NT2/D1 (cell line): ENCODE results near the gene MYO1F.
"Not testable (repeated sequence)": the region's sequence is repeated elsewhere in the genome, so short reads cannot be mapped to it uniquely, and the experiment has no call there.

ENCODE experiments used
- DNase-seq: peaks from one replicate; pipeline ENCODE4 v3.0.0-alpha.2; 2011; ENCODE audit warnings: low read depth, low spot score
- H3K27me3 ChIP-seq: 2 replicates; pipeline ENCODE4 v1.6.0; 2011; ENCODE audit warnings: mild to moderate bottlenecking; ENCODE audit not compliant: insufficient read length, insufficient read depth
- H3K36me3 ChIP-seq: 2 replicates; pipeline ENCODE4 v1.6.1; 2011; ENCODE audit warnings: mild to moderate bottlenecking, low read length, mixed read lengths; ENCODE audit not compliant: insufficient read depth, insufficient read length
- H3K4me1 ChIP-seq: 2 replicates; pipeline ENCODE4 v1.5.1; 2011; ENCODE audit not compliant: insufficient read depth, insufficient read length
- H3K4me3 ChIP-seq: 2 replicates; pipeline ENCODE4 v1.5.1; 2011; ENCODE audit warnings: low read depth; ENCODE audit not compliant: insufficient read length
- H3K9ac ChIP-seq: 2 replicates; pipeline ENCODE4 v1.6.0; 2011; ENCODE audit warnings: low read depth; ENCODE audit not compliant: insufficient read length
- H3K9me3 ChIP-seq: 2 replicates; pipeline ENCODE4 v1.5.1; 2011; ENCODE audit warnings: mild to moderate bottlenecking, low read length; ENCODE audit not compliant: insufficient read depth
- SUZ12 ChIP-seq: IDR thresholded peaks from 2 replicates; pipeline ENCODE4 v1.6.1; 2011; ENCODE audit not compliant: insufficient read length, insufficient read depth; ENCODE audit errors: extremely low read depth
- YY1 ChIP-seq: IDR thresholded peaks from 2 replicates; pipeline ENCODE4 v1.6.1; 2011; ENCODE audit not compliant: insufficient read length, insufficient read depth
- ZNF274 ChIP-seq: IDR thresholded peaks from 2 replicates; pipeline ENCODE4 v1.6.1; 2011; ENCODE audit warnings: mild to moderate bottlenecking, low read depth, low read length

The MYO1F gene

DNA sequence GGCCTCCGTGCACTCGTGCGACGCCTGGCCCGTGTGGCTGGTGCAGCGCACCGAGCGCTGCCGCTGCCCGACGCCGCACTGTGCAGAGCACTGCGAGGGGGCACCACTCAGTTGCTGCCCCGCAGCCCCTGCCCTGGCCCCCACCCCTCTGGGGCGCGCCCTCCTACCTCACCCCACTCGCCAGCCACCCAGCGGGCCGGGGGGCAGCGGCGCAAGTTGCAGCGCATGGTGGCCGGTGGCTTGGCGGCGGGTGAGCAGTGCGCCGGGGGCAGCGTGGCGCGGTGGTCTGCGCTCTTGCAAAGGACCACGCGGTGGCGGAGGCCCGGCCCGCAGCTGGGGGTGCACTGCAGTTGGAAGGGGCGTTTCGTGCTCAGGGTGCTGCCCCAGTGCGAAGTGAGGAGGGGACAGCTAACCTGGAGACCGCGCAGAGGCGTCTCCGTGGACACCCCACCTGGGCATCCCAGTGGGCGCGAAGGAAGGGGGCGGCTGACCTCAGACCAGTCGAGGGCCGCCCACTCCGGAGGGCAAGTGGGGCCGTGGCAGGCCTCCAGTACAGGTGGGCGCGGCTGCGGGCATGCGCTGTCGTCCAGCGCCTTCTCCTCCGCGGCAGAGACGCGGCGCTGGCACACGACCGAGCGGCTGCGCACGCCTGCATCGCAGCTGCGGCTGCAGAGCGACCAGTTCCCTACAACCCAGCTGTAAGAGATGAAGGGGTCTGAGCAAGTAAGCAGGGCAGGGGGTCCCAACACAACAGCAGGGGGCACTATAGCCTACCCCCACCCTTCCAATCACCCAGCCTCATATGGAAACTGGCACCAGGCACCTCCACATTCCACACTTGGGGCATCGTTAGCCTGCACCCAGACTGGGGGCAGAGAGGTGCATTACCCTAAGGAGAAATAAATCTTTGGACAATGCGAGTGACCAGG, 8.0 kb upstream of the MYO1F start:
- DNase-seq = no peak
- no peaks in the 10 kb centered on the region for H3K9me3 ChIP-seq
- no peak for TF ChIP-seq SUZ12
- no peak for TF ChIP-seq YY1
- no peak for TF ChIP-seq ZNF274
- H3K27me3 ChIP-seq = peaks cover 10% of the 10 kb centered on the region
- H3K36me3 ChIP-seq = peaks cover 10% of the 10 kb centered on the region
- H3K9ac ChIP-seq = no peak overlapping the region
- H3K4me3 ChIP-seq = no peak overlapping the region
- peaks cover 3% of the 10 kb centered on the region for H3K4me1 ChIP-seq

DNA sequence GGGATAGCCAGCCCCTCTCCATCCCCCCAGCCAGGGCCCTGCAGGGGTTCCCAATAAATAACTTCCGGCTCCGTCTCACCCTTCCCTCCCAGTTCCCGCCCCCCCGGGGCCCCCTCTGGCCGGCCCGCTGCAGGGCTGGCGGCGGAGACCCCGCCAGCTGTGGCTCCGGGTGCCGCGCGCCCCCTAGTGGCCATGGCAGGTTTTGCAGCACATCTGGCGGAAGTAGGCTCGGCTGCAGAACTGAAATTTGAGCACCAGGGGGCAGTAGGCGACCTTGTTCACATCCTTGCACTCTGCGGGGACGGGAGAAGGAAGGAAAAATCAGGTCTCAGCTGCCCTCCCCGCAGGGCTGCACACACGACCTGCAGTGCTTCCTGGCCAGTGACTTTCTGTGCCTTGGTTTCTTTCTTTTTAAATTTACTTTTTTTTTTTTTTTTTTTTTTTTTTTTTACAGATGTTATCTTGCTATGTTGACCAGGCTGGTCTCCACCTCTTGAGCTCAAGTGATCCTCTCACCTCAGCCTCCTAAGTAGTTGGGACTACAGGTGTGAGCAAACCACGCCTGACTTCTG, 3.6 kb upstream of the MYO1F start:
- peak overlapping the region; percentile 53 for H3K9ac ChIP-seq
- H3K27me3 ChIP-seq = peaks cover 13% of the 10 kb centered on the region
- peaks cover 8% of the 10 kb centered on the region for H3K4me1 ChIP-seq
- H3K4me3 ChIP-seq = no peak overlapping the region
- no peak for TF ChIP-seq YY1
- no peak for TF ChIP-seq SUZ12
- no peak for TF ChIP-seq ZNF274
- peak; percentile 68 for DNase-seq
- peaks cover 4% of the 10 kb centered on the region for H3K36me3 ChIP-seq
- no peaks in the 10 kb centered on the region for H3K9me3 ChIP-seq

DNA sequence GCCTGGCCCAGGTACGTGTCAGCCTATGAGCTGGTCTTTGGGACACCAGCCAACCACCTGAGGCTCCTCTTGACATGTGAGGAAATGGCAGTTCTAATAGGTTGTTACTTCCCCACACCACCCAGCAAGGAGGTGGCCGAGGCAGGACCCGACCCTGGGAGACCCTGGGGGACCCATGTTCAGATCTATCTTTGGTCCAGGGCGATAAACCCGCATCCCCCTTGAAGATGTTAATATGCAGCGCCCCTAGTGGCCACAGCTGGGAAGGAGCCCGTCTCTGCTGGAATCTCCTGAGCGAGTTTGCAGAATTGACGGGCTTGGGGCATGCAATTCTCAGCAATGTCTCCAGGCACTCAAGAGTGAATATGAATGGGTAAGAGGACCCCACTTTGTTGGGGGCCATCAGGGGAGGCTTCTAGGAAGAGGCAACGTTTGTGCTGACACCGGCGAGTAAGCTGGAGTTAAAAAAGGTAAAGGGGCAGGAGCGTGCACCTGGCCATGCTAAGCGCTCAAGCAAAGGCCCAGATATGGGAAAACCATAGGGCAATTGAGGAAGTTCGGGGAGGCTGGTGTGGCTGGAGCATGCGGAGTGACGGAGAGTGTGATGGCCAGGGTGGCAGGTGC, 1.5 kb upstream of the MYO1F start:
- TF ChIP-seq SUZ12 (no peak), ZNF274 (no peak), YY1 (no peak)
- peak; percentile 57 for DNase-seq
- Histone ChIP-seq H3K4me3 (no peak overlapping the region), H3K9me3 (no peaks in the 10 kb centered on the region), H3K9ac (no peak overlapping the region), H3K4me1 (peaks cover 9% of the 10 kb centered on the region), H3K27me3 (peaks cover 13% of the 10 kb centered on the region), H3K36me3 (no peaks in the 10 kb centered on the region)

DNA sequence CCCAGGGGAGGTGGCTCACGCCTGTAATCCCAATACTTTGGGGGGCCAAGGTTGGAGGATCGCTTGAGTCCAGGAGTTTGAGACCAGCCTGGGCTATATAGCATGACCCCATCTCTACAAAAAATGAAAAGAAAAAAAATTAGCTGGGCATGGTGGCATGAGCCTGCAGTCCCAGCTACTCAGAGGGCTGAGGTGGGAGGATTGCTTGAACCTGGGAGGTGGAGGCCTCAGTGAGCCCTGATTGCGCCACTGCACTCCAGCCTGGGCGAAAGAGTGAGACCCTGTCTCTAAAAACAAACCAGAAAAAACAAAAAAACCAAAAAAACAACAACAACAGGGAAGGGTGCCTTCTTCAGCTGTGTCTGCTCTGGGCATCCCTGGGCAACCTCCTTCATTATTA, 499 bp upstream of the MYO1F start:
- H3K9ac ChIP-seq = peak overlapping the region; percentile 24
- no peak for DNase-seq
- H3K9me3 ChIP-seq = no peaks in the 10 kb centered on the region
- no peaks in the 10 kb centered on the region for H3K36me3 ChIP-seq
- peaks cover 13% of the 10 kb centered on the region for H3K27me3 ChIP-seq
- TF ChIP-seq YY1 (no peak), SUZ12 (no peak), ZNF274 (no peak)
- peaks cover 9% of the 10 kb centered on the region for H3K4me1 ChIP-seq
- H3K4me3 ChIP-seq = no peak overlapping the region

DNA sequence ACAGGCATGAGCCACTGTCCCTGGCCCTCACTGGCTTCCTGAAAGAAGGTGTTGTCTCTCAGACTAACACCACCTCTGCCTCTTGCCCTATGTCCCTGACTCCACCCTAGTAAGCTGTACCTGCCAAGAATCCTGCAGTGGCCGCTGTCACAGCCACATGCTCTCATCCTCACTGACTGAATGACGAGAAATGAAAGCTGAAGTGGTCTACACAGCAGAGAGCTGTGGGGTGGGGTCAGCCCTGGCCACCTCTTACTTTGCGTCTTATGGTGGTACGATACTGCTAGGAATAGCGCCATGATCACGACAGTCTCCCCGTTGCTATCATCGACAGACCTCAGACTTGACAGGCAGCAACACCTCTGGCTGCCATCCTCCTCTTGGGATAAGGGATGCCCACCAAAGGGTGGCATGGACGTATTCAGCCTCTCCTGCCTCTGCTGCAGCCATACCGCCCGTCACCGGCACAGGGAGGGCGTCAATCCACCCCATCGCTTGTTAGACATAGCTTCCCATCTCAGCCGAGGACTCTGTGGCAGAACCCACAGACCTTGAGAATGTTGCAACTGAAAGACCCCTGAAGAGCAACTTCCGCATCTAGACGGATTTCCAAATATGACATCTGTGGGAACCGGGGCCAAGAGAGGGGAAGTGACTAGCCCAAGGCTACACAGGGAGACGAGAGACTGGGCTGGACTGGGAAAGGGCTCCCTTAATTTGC, 809 bp downstream of the MYO1F start:
- DNase-seq = no peak
- peaks cover 13% of the 10 kb centered on the region for H3K27me3 ChIP-seq
- H3K4me1 ChIP-seq = peaks cover 9% of the 10 kb centered on the region
- H3K36me3 ChIP-seq = no peaks in the 10 kb centered on the region
- no peak overlapping the region for H3K4me3 ChIP-seq
- TF ChIP-seq SUZ12 (no peak), ZNF274 (no peak), YY1 (no peak)
- H3K9ac ChIP-seq = peak overlapping the region; percentile 37
- H3K9me3 ChIP-seq = no peaks in the 10 kb centered on the region

DNA sequence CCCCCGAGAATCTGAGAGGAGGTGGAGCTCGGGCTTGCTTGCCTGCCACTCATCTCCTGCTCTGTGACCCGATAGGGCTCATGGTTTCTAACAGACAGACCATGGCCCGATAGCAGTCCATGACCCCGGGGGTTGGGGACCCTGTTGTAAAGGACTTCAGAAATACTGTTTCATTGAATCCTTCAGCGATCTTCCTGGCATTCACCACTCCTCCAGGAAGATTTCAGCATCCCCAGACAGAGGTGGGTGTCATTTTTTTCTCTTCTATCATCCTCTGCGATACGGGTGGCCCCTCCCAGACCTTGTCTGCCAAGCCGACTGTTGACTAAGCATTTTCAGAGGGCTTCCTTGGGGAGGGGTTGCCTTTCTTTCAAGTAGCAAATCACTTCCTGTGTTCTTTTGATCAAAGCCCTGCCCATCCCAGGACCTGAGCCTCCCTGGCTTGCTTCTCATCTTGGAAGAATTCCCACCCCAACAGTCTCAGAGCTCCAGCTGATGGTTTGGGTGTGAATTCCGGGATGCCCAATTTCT, 1.7 kb downstream of the MYO1F start:
- Histone ChIP-seq H3K4me3 (no peak overlapping the region), H3K9ac (no peak overlapping the region), H3K36me3 (no peaks in the 10 kb centered on the region), H3K9me3 (no peaks in the 10 kb centered on the region), H3K27me3 (peaks cover 13% of the 10 kb centered on the region), H3K4me1 (peaks cover 14% of the 10 kb centered on the region)
- DNase-seq = peak; percentile 52
- no peak for TF ChIP-seq ZNF274
- no peak for TF ChIP-seq YY1
- TF ChIP-seq SUZ12 = no peak

DNA sequence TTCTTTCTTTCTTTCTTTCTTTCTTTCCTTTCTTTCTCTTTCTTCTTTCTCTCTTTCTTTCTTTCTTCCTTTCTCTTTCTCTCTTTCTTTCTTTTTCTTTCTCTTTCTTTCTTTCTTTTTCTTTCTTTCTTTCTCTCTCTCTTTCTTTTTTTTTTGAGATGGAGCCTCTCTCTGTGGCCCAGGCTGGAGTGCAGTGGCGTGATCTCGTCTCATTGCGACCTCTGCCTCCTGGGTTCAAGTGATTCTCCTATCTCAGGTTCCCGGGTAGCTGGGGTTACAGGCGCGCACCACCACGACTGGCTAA, 2.7 kb downstream of the MYO1F start:
- H3K4me1 ChIP-seq = peaks cover 16% of the 10 kb centered on the region
- not testable (repeated sequence) for H3K36me3 ChIP-seq, H3K9me3 ChIP-seq, H3K9ac ChIP-seq, H3K27me3 ChIP-seq, DNase-seq, H3K4me3 ChIP-seq
